A549 (cell line): ENCODE results near the gene SLC24A4.

Source experiments
- CTCF ChIP-seq: fragments of >200 bp; sonication (Bioruptor Twin); formaldehyde crosslinking; IDR thresholded peaks from 3 replicates; pipeline ENCODE4 v1.5.1; 2016
- EP300 ChIP-seq, 2 experiments: fragments of >200 bp; sonication (Bioruptor Twin); formaldehyde crosslinking; IDR thresholded peaks; 2 replicates in 1 of 2; 3 replicates in 1 of 2; pipeline ENCODE4 v1.6.1; 2016 to 2017

- TF ChIP-seq CTCF (no peak), EP300 (IDR thresholded peaks at IDR 0.05) (no peak)
Measured at GRCh38 chr14:92538412-92538985, 215.5 kb downstream of the SLC24A4 start.
